A673 (cell line): Measurements from ENCODE around the gene RPTOR. TPM values are rescaled to one million over a fixed set of nuclear protein-coding genes. Genes with fewer than 3 reads are reported as not detected.

Experiments
- BruUV-seq: library from RNA; stranded (reverse); fragments of 400-500 nt; replicated peaks from 2 replicates; lab custom pipeline; 2021; lab: Mats Ljungman, UMichigan
- CTCF ChIA-PET: fragments of 300-600 bp; sonication (Branson Sonifier 250); formaldehyde crosslinking; loops from one replicate; lab custom pipeline; 2022; ENCODE audit warnings: antibody characterized with exemption; lab: Charles Lee
- POLR2A ChIA-PET: fragments of 300-600 bp; sonication (Branson Sonifier 250); formaldehyde crosslinking; loops from one replicate; lab custom pipeline; 2022; ENCODE audit warnings: antibody characterized with exemption; ENCODE audit not compliant: low non-redundant PET; lab: Charles Lee
- DNase-seq: peaks from one replicate; pipeline ENCODE4 v3.0.0-alpha.2; 2015; ENCODE audit warnings: low spot score
- H3K27ac ChIP-seq: fragments of 200-600 bp; sonication (generic); 2 replicates; pipeline ENCODE4 v1.5.1; 2016; ENCODE audit warnings: mixed run types, low read depth, mild to moderate bottlenecking, mixed read lengths, antibody characterized with exemption, low read length; ENCODE audit not compliant: poor library complexity, severe bottlenecking
- H3K27me3 ChIP-seq: fragments of 200-600 bp; sonication (generic); replicated peaks from 2 replicates; pipeline ENCODE4 v1.6.1; 2017; ENCODE audit warnings: mixed run types, low read depth, mild to moderate bottlenecking, mixed read lengths, antibody characterized with exemption, low read length; ENCODE audit not compliant: insufficient read depth, poor library complexity
- H3K36me3 ChIP-seq: fragments of 200-600 bp; sonication (generic); 2 replicates; pipeline ENCODE4 v1.6.1; 2016; ENCODE audit warnings: mixed run types, mild to moderate bottlenecking, mixed read lengths, antibody characterized with exemption, low read length; ENCODE audit not compliant: insufficient read depth, poor library complexity, severe bottlenecking
- H3K4me1 ChIP-seq: fragments of 200-600 bp; sonication (generic); 2 replicates; pipeline ENCODE4 v1.6.1; 2017; ENCODE audit warnings: mixed run types, mild to moderate bottlenecking, mixed read lengths, antibody characterized with exemption, low read length; ENCODE audit not compliant: insufficient read depth, poor library complexity, severe bottlenecking
- H3K4me3 ChIP-seq: fragments of 200-600 bp; sonication (generic); 2 replicates; pipeline ENCODE4 v1.5.1; 2016; ENCODE audit warnings: low read depth, mixed run types, mild to moderate bottlenecking, mixed read lengths, low read length; ENCODE audit not compliant: poor library complexity, severe bottlenecking
- H3K9me3 ChIP-seq: fragments of 200-600 bp; sonication (generic); 2 replicates; pipeline ENCODE4 v1.6.1; 2016; ENCODE audit warnings: mixed run types, low read depth, mild to moderate bottlenecking, mixed read lengths, antibody characterized with exemption, low read length; ENCODE audit not compliant: poor library complexity, severe bottlenecking
- EZH2 ChIP-seq: fragments of 200-600 bp; sonication (generic); IDR thresholded peaks from 2 replicates; pipeline ENCODE4 v1.6.1; 2017; ENCODE audit warnings: borderline replicate concordance, low read depth, mild to moderate bottlenecking, mixed read lengths, antibody characterized with exemption, low read length; ENCODE audit not compliant: poor library complexity, severe bottlenecking
- intact Hi-C: fragments of 100-400 bp; cut with micrococcal nuclease; formaldehyde crosslinking; loops from one replicate; pipeline ENCODE4 v1.10.0; 2022; ENCODE audit not compliant: unreplicated experiment
- total RNA-seq: library from RNA; stranded (reverse); gene quantifications from 2 replicates; pipeline ENCODE4 v1.2.3, GENCODE V29; 2021
- TF ChIP-seq, protein P1 (sequence below): fragments of 300-800, 200-600 bp; sonication (generic); conservative IDR thresholded peaks from 2 replicates; pipeline ENCODE4 v1.5.1; 2017; ENCODE audit warnings: low read depth, mild to moderate bottlenecking, antibody characterized with exemption, low read length, moderate library complexity, mixed read lengths

Gene RPTOR
- total RNA-seq, 1 experiment from 2014 or later = 55.2 TPM

DNA sequence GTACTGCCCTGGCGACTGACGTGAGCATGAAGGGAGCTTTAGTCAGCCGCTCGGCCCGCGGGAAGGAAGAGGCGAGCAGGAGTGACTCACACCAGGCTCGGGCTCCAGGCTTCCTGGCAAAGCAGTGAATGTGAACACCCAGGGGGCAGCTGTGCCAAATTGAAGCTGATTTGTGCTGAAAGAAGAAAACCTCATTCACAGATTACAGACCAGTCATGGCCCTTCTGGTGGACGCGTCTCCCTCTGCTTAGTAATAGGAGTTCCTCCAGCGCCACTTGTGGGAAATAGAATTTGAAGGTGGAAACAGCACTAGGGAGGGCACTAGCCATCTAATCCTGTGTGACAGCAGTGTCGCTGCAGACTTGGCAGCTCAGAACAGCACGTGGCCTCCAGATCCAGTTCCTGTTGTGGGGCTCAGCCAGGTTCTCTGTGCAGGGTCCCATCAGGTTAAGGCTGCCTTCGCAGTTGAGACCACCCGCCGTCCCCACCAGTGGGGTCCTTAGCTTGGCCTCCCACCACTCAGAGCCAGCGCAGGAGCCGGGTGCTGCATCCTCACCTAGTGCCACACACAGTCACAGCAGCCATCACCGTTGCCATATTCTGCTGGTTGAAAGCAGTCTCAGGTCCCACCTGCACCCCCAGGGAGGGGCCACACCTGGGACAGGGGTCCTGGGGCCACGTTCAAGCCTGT lies 282.5 kb downstream of the RPTOR start:
- Histone ChIP-seq H3K27me3 (no peaks in the 10 kb centered on the region), H3K36me3 (no peaks in the 10 kb centered on the region), H3K27ac (peak overlapping the region; percentile 26), H3K4me1 (peaks cover 38% of the 10 kb centered on the region), H3K9me3 (no peaks in the 10 kb centered on the region), H3K4me3 (no peak overlapping the region)
- TF ChIP-seq, protein P1, sequence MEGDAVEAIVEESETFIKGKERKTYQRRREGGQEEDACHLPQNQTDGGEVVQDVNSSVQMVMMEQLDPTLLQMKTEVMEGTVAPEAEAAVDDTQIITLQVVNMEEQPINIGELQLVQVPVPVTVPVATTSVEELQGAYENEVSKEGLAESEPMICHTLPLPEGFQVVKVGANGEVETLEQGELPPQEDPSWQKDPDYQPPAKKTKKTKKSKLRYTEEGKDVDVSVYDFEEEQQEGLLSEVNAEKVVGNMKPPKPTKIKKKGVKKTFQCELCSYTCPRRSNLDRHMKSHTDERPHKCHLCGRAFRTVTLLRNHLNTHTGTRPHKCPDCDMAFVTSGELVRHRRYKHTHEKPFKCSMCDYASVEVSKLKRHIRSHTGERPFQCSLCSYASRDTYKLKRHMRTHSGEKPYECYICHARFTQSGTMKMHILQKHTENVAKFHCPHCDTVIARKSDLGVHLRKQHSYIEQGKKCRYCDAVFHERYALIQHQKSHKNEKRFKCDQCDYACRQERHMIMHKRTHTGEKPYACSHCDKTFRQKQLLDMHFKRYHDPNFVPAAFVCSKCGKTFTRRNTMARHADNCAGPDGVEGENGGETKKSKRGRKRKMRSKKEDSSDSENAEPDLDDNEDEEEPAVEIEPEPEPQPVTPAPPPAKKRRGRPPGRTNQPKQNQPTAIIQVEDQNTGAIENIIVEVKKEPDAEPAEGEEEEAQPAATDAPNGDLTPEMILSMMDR = 0 out of 2 replicates have a peak, but pooled peaks have one; percentile 14
- no peak for TF ChIP-seq EZH2
- ChIA-PET POLR2A (no interaction called here), CTCF (no interaction called here)
- no TSS peak for BruUV-seq
- peak; percentile 88 for DNase-seq
- intact Hi-C loops = no loop called here

GRCh38 chr17:80827646-80828643 lies 283.3 kb downstream of the RPTOR start:
- Histone ChIP-seq H3K4me3 (no peak overlapping the region), H3K36me3 (no peaks in the 10 kb centered on the region), H3K27ac (peak overlapping the region; percentile 33), H3K9me3 (no peaks in the 10 kb centered on the region), H3K4me1 (peaks cover 36% of the 10 kb centered on the region), H3K27me3 (no peaks in the 10 kb centered on the region)
- ChIA-PET POLR2A (no interaction called here), CTCF (no interaction called here)
- TF ChIP-seq, protein P1 = no peak
- TF ChIP-seq EZH2 = no peak
- peak; percentile 38 for DNase-seq
- intact Hi-C loops = no loop called here
- no TSS peak for BruUV-seq

GRCh38 chr17:80829166-80829813 lies 284.7 kb downstream of the RPTOR start:
- Histone ChIP-seq H3K36me3 (no peaks in the 10 kb centered on the region), H3K27me3 (no peaks in the 10 kb centered on the region), H3K27ac (peak overlapping the region; percentile 33), H3K9me3 (no peaks in the 10 kb centered on the region), H3K4me3 (no peak overlapping the region), H3K4me1 (peaks cover 39% of the 10 kb centered on the region)
- CTCF ChIA-PET = no interaction called here
- intact Hi-C loops = no loop called here
- POLR2A ChIA-PET = no interaction called here
- TF ChIP-seq EZH2 = no peak
- TF ChIP-seq, protein P1 = no peak
- BruUV-seq = no TSS peak
- DNase-seq = no peak
